K562 (cell line): ENCODE results near the gene SLC30A10. TPM values are rescaled to one million over a fixed set of nuclear protein-coding genes. Genes with fewer than 3 reads are reported as not detected.
A peak's percentile ranks its signal among the peaks of the same experiment; 100 is the strongest.

Source experiments
- BHLHE40 ChIP-seq: IDR thresholded peaks from 2 replicates; pipeline ENCODE4 v1.6.1; 2011; ENCODE audit warnings: low read length, improper control_type of control experiment
- BRD9 ChIP-seq: fragments of 450-650 bp; IDR thresholded peaks from 2 replicates; pipeline ENCODE4 v1.6.1; 2018; ENCODE audit warnings: low read depth; ENCODE audit not compliant: partially characterized antibody
- CBX1 ChIP-seq: sonication (generic); IDR thresholded peaks from 2 replicates; pipeline ENCODE4 v1.6.1; 2016; ENCODE audit warnings: antibody characterized with exemption, low read depth, mild to moderate bottlenecking
- GATA2 ChIP-seq: sonication (generic); formaldehyde crosslinking; IDR thresholded peaks from 2 replicates; pipeline ENCODE4 v1.4.0; 2020; ENCODE audit warnings: mild to moderate bottlenecking, missing genetic modification reagents
- ILK ChIP-seq: fragments of 450-650 bp; IDR thresholded peaks from 2 replicates; pipeline ENCODE4 v1.6.1; 2016; ENCODE audit warnings: missing genetic modification characterization, low read depth, mild to moderate bottlenecking, missing compliant biosample characterization, moderate library complexity, borderline replicate concordance
- MAFF ChIP-seq: IDR thresholded peaks from 2 replicates; pipeline ENCODE4 v1.6.1; 2012; ENCODE audit warnings: low read length, improper control_type of control experiment
- RCOR1 ChIP-seq, 2 experiments: IDR thresholded peaks; 2 replicates each; pipeline ENCODE4 v1.6.1; 2012; ENCODE audit warnings: low read depth in 2 of 2, low read length in 2 of 2, borderline replicate concordance in 1 of 2, improper control_type of control experiment in 1 of 2
- SNIP1 ChIP-seq: fragments of 450-650 bp; IDR thresholded peaks from 2 replicates; pipeline ENCODE4 v1.7.1; 2017; ENCODE audit warnings: low read depth, mild to moderate bottlenecking
- ZBTB8A ChIP-seq: fragments of 450-650 bp; IDR thresholded peaks from 2 replicates; pipeline ENCODE4 v1.6.1; 2018; ENCODE audit warnings: mild to moderate bottlenecking, moderate library complexity; ENCODE audit not compliant: partially characterized antibody
- ZFP1 ChIP-seq: fragments of 450-650 bp; formaldehyde crosslinking; IDR thresholded peaks from 2 replicates; pipeline ENCODE4 v1.4.0; 2020; ENCODE audit warnings: mild to moderate bottlenecking, mixed read lengths
- ZNF146 ChIP-seq: IDR thresholded peaks from one replicate; pipeline ENCODE4 v1.6.1; 2018; ENCODE audit warnings: missing compliant biosample characterization; ENCODE audit not compliant: unreplicated experiment
- ZNF253 ChIP-seq: fragments of 250-450 bp; sonication (Bioruptor Pico); conservative IDR thresholded peaks from 2 replicates; pipeline ENCODE4 v1.6.1; 2021; ENCODE audit warnings: mild to moderate bottlenecking
- ZNF384 ChIP-seq: IDR thresholded peaks from 2 replicates; pipeline ENCODE4 v1.6.1; 2012; ENCODE audit warnings: low read depth, low read length, improper control_type of control experiment
- polyA plus RNA-seq, 8 experiments: library from polyadenylated mRNA; depleted of rRNA in 4 of 8; stranded (reverse) in 5 of 8; unstranded in 3 of 8; fragments of >200 nt; fragmentation: Nextera tagmentation in 2 of 8; fragmentation: Illumina TruSeq in 1 of 8; extraction: Ambion mirVana in 2 of 8; extraction: Trizol in 1 of 8; gene quantifications; 2 replicates each; pipeline versions ENCODE4 v1.2.1 to v1.2.3, GENCODE V29; 2011 to 2014; ENCODE audit warnings: inconsistent platforms in 1 of 8, missing spikeins in 1 of 8
- total RNA-seq, 7 experiments: library from RNA; depleted of rRNA in 6 of 7; stranded (reverse); fragments of >200 nt in 6 of 7; fragmentation: Illumina TruSeq in 2 of 7; extraction: Trizol in 2 of 7; gene quantifications; 2 replicates each; pipeline versions ENCODE4 v1.2.1 to v1.2.3, GENCODE V29; 2011 to 2021; ENCODE audit warnings: low replicate concordance in 1 of 7
- TF ChIP-seq, protein P1 (sequence below), 2 experiments: fragments of 450-650 bp; IDR thresholded peaks; 2 replicates each; pipeline ENCODE4 v1.6.1; 2016; ENCODE audit warnings: mild to moderate bottlenecking in 2 of 2, borderline replicate concordance in 1 of 2, low read depth in 1 of 2, moderate library complexity in 1 of 2
- TF ChIP-seq, protein P2 (sequence below): fragments of 450-650 bp; IDR thresholded peaks from 2 replicates; pipeline ENCODE4 v1.6.1; 2016; ENCODE audit warnings: low read depth, mild to moderate bottlenecking, moderate library complexity
- TF ChIP-seq, protein P3 (sequence below): fragments of 450-650 bp; IDR thresholded peaks from 2 replicates; pipeline ENCODE4 v1.6.1; 2017; ENCODE audit warnings: antibody characterized with exemption, mild to moderate bottlenecking

SLC30A10 gene
- total and polyA plus RNA-seq, 9 of the 15 experiments (the other 6 are each of a cell fraction or from before 2014, with no cell fraction given), result 2.6 to 11.3 (median 7.1) TPM

DNA sequence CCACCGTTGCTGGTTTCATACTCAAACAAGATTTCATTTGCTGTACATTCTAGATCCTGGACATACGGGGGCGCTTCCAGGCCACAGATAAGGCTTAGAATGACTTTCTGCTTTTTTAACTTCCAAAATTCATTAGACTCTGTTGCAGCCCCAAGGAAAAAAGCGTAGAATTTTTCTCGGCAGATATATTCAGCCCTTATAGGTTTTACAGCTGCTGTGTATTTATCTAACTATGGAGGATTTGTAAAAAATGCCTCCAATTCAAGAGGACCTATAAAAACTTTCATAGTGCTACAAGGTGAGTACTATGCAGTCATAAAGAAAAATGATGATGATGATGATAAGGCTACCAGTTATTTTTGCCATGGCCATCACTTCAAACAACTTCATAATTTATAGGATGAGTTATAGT is 51.6 kb downstream of the SLC30A10 start (continued):
- TF ChIP-seq, protein P1, sequence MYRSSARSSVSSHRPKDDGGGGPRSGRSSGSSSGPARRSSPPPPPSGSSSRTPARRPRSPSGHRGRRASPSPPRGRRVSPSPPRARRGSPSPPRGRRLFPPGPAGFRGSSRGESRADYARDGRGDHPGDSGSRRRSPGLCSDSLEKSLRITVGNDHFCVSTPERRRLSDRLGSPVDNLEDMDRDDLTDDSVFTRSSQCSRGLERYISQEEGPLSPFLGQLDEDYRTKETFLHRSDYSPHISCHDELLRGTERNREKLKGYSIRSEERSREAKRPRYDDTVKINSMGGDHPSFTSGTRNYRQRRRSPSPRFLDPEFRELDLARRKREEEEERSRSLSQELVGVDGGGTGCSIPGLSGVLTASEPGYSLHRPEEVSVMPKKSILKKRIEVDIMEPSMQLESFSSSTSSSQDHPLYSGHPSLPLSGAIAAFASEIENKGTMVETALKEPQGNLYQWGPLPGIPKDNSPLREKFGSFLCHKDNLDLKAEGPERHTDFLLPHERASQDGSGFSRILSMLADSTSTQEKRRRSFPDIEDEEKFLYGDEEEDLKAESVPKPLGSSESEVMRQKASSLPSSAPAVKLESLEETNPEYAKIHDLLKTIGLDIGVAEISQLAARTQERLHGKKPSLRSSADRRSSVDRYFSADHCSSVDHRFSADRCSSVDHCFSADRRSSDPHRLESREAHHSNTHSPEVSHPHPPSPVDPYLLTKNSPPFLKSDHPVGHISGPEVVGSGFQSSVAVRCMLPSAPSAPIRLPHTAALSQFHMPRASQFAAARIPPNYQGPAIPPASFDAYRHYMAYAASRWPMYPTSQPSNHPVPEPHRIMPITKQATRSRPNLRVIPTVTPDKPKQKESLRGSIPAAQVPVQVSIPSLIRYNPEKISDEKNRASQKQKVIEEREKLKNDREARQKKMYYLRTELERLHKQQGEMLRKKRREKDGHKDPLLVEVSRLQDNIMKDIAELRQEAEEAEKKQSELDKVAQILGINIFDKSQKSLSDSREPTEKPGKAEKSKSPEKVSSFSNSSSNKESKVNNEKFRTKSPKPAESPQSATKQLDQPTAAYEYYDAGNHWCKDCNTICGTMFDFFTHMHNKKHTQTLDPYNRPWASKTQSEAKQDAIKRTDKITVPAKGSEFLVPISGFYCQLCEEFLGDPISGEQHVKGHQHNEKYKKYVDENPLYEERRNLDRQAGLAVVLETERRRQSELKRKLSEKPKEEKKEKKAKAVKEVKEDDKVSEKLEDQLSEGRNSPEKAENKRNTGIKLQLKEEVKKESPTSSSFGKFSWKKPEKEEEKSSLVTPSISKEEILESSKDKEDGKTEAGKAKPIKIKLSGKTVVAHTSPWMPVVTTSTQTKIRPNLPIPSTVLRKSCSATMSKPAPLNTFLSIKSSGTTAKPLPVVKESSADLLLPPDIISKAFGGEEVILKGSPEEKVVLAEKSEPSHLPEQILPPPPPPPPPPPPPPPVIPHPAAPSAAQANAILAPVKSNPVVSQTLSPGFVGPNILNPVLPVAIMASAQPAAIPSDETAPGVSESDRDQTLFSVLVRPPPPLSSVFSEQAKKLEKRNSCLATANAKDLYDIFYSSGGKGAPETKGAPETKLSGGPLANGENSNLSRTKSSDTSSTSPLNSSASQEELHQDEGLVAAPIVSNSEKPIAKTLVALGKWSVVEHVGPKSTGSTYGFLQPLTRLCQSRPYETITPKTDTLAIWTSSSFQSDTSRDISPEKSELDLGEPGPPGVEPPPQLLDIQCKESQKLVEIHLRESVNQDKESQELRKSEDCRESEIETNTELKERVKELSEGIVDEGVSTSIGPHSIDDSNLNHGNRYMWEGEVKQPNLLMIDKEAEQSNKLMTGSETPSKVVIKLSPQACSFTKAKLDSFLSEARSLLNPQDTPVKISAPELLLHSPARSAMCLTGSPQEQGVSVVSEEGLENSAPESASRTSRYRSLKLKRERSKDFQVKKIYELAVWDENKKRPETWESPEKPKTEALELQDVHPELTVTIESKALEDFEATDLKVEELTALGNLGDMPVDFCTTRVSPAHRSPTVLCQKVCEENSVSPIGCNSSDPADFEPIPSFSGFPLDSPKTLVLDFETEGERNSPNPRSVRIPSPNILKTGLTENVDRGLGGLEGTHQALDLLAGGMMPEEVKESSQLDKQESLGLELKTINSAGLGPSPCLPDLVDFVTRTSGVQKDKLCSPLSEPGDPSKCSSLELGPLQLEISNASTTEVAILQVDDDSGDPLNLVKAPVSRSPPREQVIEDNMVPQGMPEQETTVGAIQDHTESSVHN (IDR thresholded peaks at IDR 0.05; ENCODE audit: borderline replicate concordance in 1 of 2, low read depth in 1 of 2), result 0 out of 4 replicates have a peak, but pooled peaks of 1 of the 2 experiments have one; percentile 90
- peak; percentile 20; the same call in 1 of the 2 replicates for TF ChIP-seq MAFF
- TF ChIP-seq, protein P2, sequence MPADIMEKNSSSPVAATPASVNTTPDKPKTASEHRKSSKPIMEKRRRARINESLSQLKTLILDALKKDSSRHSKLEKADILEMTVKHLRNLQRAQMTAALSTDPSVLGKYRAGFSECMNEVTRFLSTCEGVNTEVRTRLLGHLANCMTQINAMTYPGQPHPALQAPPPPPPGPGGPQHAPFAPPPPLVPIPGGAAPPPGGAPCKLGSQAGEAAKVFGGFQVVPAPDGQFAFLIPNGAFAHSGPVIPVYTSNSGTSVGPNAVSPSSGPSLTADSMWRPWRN, result no peak
- TF ChIP-seq ZNF146 (CRISPR knock-in tag), result peak; percentile 84
- no peak for TF ChIP-seq CBX1
- TF ChIP-seq ZNF384, result peak; percentile 74
- no peak for TF ChIP-seq ILK (tag)
- 0 out of 2 replicates have a peak, but pooled peaks have one; percentile 24 for TF ChIP-seq GATA2 (CRISPR knock-in tag)
- no peak for TF ChIP-seq ZFP1
- peak; percentile 57 for TF ChIP-seq ZBTB8A
- TF ChIP-seq BRD9, result peak; percentile 71
- TF ChIP-seq SNIP1, result no peak
- TF ChIP-seq, protein P3, sequence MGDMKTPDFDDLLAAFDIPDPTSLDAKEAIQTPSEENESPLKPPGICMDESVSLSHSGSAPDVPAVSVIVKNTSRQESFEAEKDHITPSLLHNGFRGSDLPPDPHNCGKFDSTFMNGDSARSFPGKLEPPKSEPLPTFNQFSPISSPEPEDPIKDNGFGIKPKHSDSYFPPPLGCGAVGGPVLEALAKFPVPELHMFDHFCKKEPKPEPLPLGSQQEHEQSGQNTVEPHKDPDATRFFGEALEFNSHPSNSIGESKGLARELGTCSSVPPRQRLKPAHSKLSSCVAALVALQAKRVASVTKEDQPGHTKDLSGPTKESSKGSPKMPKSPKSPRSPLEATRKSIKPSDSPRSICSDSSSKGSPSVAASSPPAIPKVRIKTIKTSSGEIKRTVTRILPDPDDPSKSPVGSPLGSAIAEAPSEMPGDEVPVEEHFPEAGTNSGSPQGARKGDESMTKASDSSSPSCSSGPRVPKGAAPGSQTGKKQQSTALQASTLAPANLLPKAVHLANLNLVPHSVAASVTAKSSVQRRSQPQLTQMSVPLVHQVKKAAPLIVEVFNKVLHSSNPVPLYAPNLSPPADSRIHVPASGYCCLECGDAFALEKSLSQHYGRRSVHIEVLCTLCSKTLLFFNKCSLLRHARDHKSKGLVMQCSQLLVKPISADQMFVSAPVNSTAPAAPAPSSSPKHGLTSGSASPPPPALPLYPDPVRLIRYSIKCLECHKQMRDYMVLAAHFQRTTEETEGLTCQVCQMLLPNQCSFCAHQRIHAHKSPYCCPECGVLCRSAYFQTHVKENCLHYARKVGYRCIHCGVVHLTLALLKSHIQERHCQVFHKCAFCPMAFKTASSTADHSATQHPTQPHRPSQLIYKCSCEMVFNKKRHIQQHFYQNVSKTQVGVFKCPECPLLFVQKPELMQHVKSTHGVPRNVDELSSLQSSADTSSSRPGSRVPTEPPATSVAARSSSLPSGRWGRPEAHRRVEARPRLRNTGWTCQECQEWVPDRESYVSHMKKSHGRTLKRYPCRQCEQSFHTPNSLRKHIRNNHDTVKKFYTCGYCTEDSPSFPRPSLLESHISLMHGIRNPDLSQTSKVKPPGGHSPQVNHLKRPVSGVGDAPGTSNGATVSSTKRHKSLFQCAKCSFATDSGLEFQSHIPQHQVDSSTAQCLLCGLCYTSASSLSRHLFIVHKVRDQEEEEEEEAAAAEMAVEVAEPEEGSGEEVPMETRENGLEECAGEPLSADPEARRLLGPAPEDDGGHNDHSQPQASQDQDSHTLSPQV, result peak; percentile 72; the same call in 1 of the 2 replicates
- TF ChIP-seq RCOR1 (IDR thresholded peaks at IDR 0.05; ENCODE audit: borderline replicate concordance in 1 of 2, low read depth in 2 of 2, low read length in 2 of 2), result peak in 1 of 2 experiments; percentile 25; a peak in 1 of 4 replicates
- no peak for TF ChIP-seq ZNF253 (CRISPR knock-in tag)
- no peak for TF ChIP-seq BHLHE40
